ENCODE data around the gene AMFR.

DNA sequence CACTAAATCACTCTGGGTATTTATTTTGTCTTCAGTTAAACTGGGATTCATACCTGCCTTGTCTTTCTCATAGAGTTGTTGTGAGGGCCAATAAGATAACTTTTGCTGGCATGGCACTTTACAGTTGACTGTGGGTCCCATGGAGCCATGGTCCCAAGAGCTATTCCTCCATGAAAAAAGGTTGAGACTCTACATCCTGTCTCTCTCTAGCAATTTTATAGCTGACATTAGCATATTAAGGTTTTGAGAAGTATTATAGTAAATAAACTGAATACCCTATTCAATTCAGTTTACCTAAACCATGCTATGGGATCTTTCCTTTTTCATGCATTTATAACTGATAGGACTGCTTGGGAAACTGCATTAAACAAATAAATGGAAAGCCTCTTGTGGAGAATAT lies 43.5 kb upstream of the AMFR start:
- TF ChIP-seq POLR2A (IDR thresholded peaks at IDR 0.05) = no peak
- no peak for TF ChIP-seq POLR2AphosphoS5 (IDR thresholded peaks at IDR 0.05)
- no peak for TF ChIP-seq CTCF (IDR thresholded peaks at IDR 0.05 in 8 of 11, conservative IDR thresholded peaks at IDR 0.05 in 3 of 11)

Measured in spleen (tissue), 7 donors.